ENCODE results near the gene COQ5. TPM values are rescaled to one million over a fixed set of nuclear protein-coding genes. Genes with fewer than 3 reads are reported as not detected.
A peak's percentile ranks its signal among the peaks of the same experiment; 100 is the strongest.

The COQ5 gene
- total and polyA plus RNA-seq, 2 of the 4 experiments (the other 2 are of a cell fraction): 21.6 to 25.1 TPM

DNA sequence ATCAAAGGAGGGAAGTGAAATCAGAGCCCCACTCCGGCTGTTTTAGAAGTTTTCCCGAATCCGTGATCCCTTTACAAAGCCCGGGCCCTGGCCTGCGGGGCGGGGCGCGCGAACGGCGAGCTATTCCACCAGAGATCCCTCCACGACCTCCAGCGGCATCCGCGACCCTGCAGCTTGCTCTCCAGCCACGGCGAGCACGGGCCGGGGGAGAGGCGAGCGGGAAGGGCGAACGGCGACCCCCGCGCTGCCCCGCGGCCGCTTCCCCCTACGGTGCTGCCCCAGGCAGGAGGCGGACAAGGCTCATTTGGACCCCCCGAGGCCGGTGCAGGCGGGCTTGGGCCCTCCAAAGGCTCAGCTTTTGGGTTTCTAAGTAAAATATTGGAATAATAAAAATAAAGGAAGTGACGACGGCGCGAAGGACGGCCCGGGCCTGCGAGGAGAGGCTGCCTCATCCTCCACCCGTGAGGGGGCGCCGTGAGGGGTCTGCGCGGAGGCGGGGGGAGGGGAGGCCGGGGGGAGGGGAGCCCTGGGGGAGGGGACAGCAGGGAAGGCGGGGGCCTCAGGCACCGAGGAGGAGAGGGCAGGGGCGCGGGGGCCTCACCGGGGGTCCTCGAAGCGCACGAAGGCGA is 60.0 kb downstream of the COQ5 start (continued):
- no peak for TF ChIP-seq NFE2L2 (IDR thresholded peaks at IDR 0.05; ENCODE audit: low read depth, low read length)

GRCh38 chr12:120468325-120468820 is 60.6 kb downstream of the COQ5 start:
- WGBS, 2 experiments (ENCODE audit: extremely low coverage in 2 of 2, insufficient read length in 1 of 2): 0% methylated on average over 2 of the region's 23 CpGs; no CpG with 5 or more reads in 1 of the 2 experiments
- in situ Hi-C loops (cut with MboI; ENCODE audit: low sequenced_read_pairs): no loop called here
- ChIA-PET POLR2A (ENCODE audit: unreplicated experiment) (no interaction called here), CTCF (interaction anchor here (0.6 kb wide), 1 partner anchor 34 kb away, joined by 3 read pairs; no protein-coding TSS in a partner anchor)
- Histone ChIP-seq H2AFZ (replicated peaks; ENCODE audit: low read length, poor library complexity) (peak overlapping the region; percentile 81), H3K9ac (ENCODE audit: low read depth, low read length) (peak overlapping the region; percentile 77), H2BK5ac (ENCODE audit: low read depth, low read length, poor library complexity, severe bottlenecking) (peak overlapping the region; percentile 84), H3K9me3 (ENCODE audit: control insufficient read depth, insufficient read depth, low read length) (no peaks in the 10 kb centered on the region), H3K56ac (ENCODE audit: extremely low read depth, insufficient read depth, low read length) (peak overlapping the region; percentile 22; the same call in 1 of the 2 replicates), H2AK9ac (replicated peaks; ENCODE audit: low read depth, low read length, poor library complexity) (peak overlapping the region; percentile 80), H3K18ac (ENCODE audit: low read depth, low read length) (no peak overlapping the region; the same call in 1 of the 2 replicates), H2BK15ac (ENCODE audit: low read depth, low read length) (no peak overlapping the region), H3K4ac (ENCODE audit: low read depth, low read length) (peak overlapping the region; percentile 45), H4K5ac (ENCODE audit: low read depth, low read length) (no peak overlapping the region), H3K27ac (ENCODE audit: insufficient read depth, low read length) (peak overlapping the region; percentile 91), H3K4me3 (ENCODE audit: insufficient read depth, low read depth, low read length) (peak overlapping the region; percentile 80), H3K23ac (ENCODE audit: low read depth, low read length) (peak overlapping the region; percentile 86), H3K4me1 (ENCODE audit: control insufficient read depth, insufficient read depth, low read length) (peaks cover 4% of the 10 kb centered on the region; the same call in 1 of the 2 replicates), H2AK5ac (ENCODE audit: low read depth, low read length) (peak overlapping the region; percentile 61; the same call in 1 of the 2 replicates), H3K27me3 (ENCODE audit: control insufficient read depth, insufficient read depth, low read length) (no peaks in the 10 kb centered on the region), H3K9me1 (ENCODE audit: insufficient read depth, low read length) (no peaks in the 10 kb centered on the region), H4K91ac (ENCODE audit: insufficient read depth, low read depth, low read length) (no peak overlapping the region), H3K4me2 (ENCODE audit: low read depth, low read length) (peak overlapping the region; percentile 96), H2BK120ac (ENCODE audit: low read depth, low read length) (no peak overlapping the region), H4K20me1 (ENCODE audit: insufficient read depth, low read length) (peaks cover 45% of the 10 kb centered on the region), H3K36me3 (ENCODE audit: control insufficient read depth, insufficient read depth, low read length) (peaks cover 24% of the 10 kb centered on the region), H2BK20ac (ENCODE audit: low read depth, low read length) (no peak overlapping the region), H3K79me1 (ENCODE audit: low read depth in 1 of 2, low read length in 2 of 2) (peaks cover 23 to 58% of the 10 kb centered on the region in 2 experiments), H3K14ac (replicated peaks; ENCODE audit: low read depth, low read length) (peak overlapping the region; percentile 17; the same call in 1 of the 2 replicates), H4K8ac (ENCODE audit: low read depth in 2 of 2, low read length in 2 of 2) (no peak overlapping the region; a peak in 1 of 4 replicates)
- intact Hi-C loops (cut with micrococcal nuclease): no loop called here
- DNase-seq (peak; percentile 57), ATAC-seq (ENCODE audit: low read depth) (peak; percentile 21)
- TF ChIP-seq RAD21 (IDR thresholded peaks at IDR 0.05; ENCODE audit: low read length) (no peak), RFX5 (IDR thresholded peaks at IDR 0.05; ENCODE audit: low read depth, low read length) (no peak), CEBPB (IDR thresholded peaks at IDR 0.05; ENCODE audit: low read depth, low read length) (no peak), CHD1 (IDR thresholded peaks at IDR 0.05; ENCODE audit: low read depth, low read length) (0 out of 2 replicates have a peak, but pooled peaks have one; percentile 75), NFE2L2 (IDR thresholded peaks at IDR 0.05; ENCODE audit: low read depth, low read length) (no peak)
- dilution Hi-C loops (cut with HindIII; ENCODE audit: low sequenced_read_pairs, unreplicated experiment): no loop called here
- BruUV-seq (replicated peaks): no TSS peak
